Skin epidermis (tissue), 12 donors: ENCODE measurements around the gene TNFRSF9.
"Not testable (repeated sequence)": the region's sequence is repeated elsewhere in the genome, so short reads cannot be mapped to it uniquely, and the experiment has no call there.

ENCODE experiments used
- H3K27ac ChIP-seq, 21 experiments: fragments of 200-600 bp; sonication (generic) in 11 of 21; one replicate each; pipeline ENCODE4 v1.5.0; 2020; ENCODE audit warnings: mild to moderate bottlenecking in 3 of 21, inconsistent platforms in 2 of 21, moderate library complexity in 2 of 21
- H3K4me3 ChIP-seq, 7 experiments: fragments of 200-600 bp; sonication (generic) in 2 of 7; one replicate each; pipeline ENCODE4 v1.5.0; 2020; ENCODE audit warnings: inconsistent platforms in 2 of 7, mild to moderate bottlenecking in 2 of 7, moderate library complexity in 1 of 7

The TNFRSF9 gene

GRCh38 chr1:7940745-7941436, at the start of gene TNFRSF9:
TSS of gene TNFRSF9 (minus strand) at chr1:7940839. CDS start at chr1:7939994, 845 bp downstream.
- Histone ChIP-seq H3K4me3 (peak within 1 kb of the TSS in 4 of 7 experiments; percentile 7 to 14 (median 12)), H3K27ac (peak within 1 kb of the TSS in 8 of 21 experiments; percentile 17 to 74 (median 51))

GRCh38 chr1:7989762-7990428, 49.3 kb upstream of the TNFRSF9 start:
- no peak overlapping the region for H3K27ac ChIP-seq
- no peak overlapping the region for H3K4me3 ChIP-seq

GRCh38 chr1:7988576-7988975, 47.9 kb upstream of the TNFRSF9 start:
- no peak overlapping the region for H3K4me3 ChIP-seq
- H3K27ac ChIP-seq: no peak overlapping the region

- H3K4me3 ChIP-seq: no peak overlapping the region
- no peak overlapping the region for H3K27ac ChIP-seq
These were observed 46.9 kb upstream of the TNFRSF9 start for GRCh38 chr1:7987528-7987927.

GRCh38 chr1:7985851-7986612, 45.4 kb upstream of the TNFRSF9 start:
- Histone ChIP-seq H3K4me3 (no peak overlapping the region), H3K27ac (no peak overlapping the region)

- Histone ChIP-seq H3K4me3 (no peak overlapping the region), H3K27ac (no peak overlapping the region)
These were observed 44.2 kb upstream of the TNFRSF9 start for GRCh38 chr1:7984811-7985210.

GRCh38 chr1:7983086-7983778, 42.6 kb upstream of the TNFRSF9 start:
- Histone ChIP-seq H3K27ac (no peak overlapping the region), H3K4me3 (no peak overlapping the region)

- Histone ChIP-seq H3K4me3 (no peak overlapping the region), H3K27ac (no peak overlapping the region)
These were observed 40.3 kb upstream of the TNFRSF9 start for GRCh38 chr1:7980984-7981383.

- H3K4me3 ChIP-seq: no peak overlapping the region
- peak overlapping the region in 1 of 21 experiments; percentile 7 for H3K27ac ChIP-seq
These were observed 34.7 kb upstream of the TNFRSF9 start for GRCh38 chr1:7975212-7975865.

- H3K4me3 ChIP-seq: no peak overlapping the region
- no peak overlapping the region for H3K27ac ChIP-seq
These were observed 32.4 kb upstream of the TNFRSF9 start for GRCh38 chr1:7973086-7973485.

GRCh38 chr1:7972285-7972684, 31.6 kb upstream of the TNFRSF9 start:
- Histone ChIP-seq H3K4me3 (no peak overlapping the region), H3K27ac (no peak overlapping the region)

- Histone ChIP-seq H3K4me3 (no peak overlapping the region), H3K27ac (no peak overlapping the region)
These were observed 30.4 kb upstream of the TNFRSF9 start for GRCh38 chr1:7971024-7971423.

GRCh38 chr1:7970246-7970645, 29.6 kb upstream of the TNFRSF9 start:
- no peak overlapping the region for H3K4me3 ChIP-seq

GRCh38 chr1:7967651-7968050, 27.0 kb upstream of the TNFRSF9 start:
- H3K4me3 ChIP-seq: no peak overlapping the region
- no peak overlapping the region for H3K27ac ChIP-seq

More at GRCh38 chr1:7970246-7970645, 29.6 kb upstream of the TNFRSF9 start:
- peak overlapping the region in 1 of 21 experiments; percentile 18 for H3K27ac ChIP-seq

GRCh38 chr1:7967196-7967595, 26.6 kb upstream of the TNFRSF9 start:
- no peak overlapping the region for H3K27ac ChIP-seq
- no peak overlapping the region for H3K4me3 ChIP-seq

- Histone ChIP-seq H3K27ac (peak overlapping the region in 1 of 21 experiments; percentile 30), H3K4me3 (no peak overlapping the region)
These were observed 23.8 kb upstream of the TNFRSF9 start for GRCh38 chr1:7964476-7964875.

- not testable (repeated sequence) for H3K4me3 ChIP-seq, H3K27ac ChIP-seq
These were observed 23.2 kb upstream of the TNFRSF9 start for GRCh38 chr1:7963841-7964240.

GRCh38 chr1:7963378-7963730, 22.7 kb upstream of the TNFRSF9 start:
- not testable (repeated sequence) for H3K27ac ChIP-seq

GRCh38 chr1:7962636-7963377, 22.2 kb upstream of the TNFRSF9 start:
- H3K27ac ChIP-seq: peak overlapping the region in 12 of 21 experiments; percentile 85 to 99 (median 92)
- peak overlapping the region in 5 of 7 experiments; percentile 67 to 92 (median 88) for H3K4me3 ChIP-seq

More at GRCh38 chr1:7963378-7963730, 22.7 kb upstream of the TNFRSF9 start:
- H3K4me3 ChIP-seq: not testable (repeated sequence)
